ENCODE data around the gene TTC24.

- TF ChIP-seq CTCF (IDR thresholded peaks at IDR 0.05) (no peak), POLR2A (IDR thresholded peaks at IDR 0.05) (no peak)
Measured at GRCh38 chr1:156553860-156554485, 25.6 kb upstream of the TTC24 start.
